Measurements from ENCODE around the gene MAML2. TPM values are rescaled to one million over a fixed set of nuclear protein-coding genes. Genes with fewer than 3 reads are reported as not detected.
A peak's percentile ranks its signal among the peaks of the same experiment; 100 is the strongest.

The MAML2 gene
- total RNA-seq, 1 donor from 2014 or later = 31.5 TPM

DNA sequence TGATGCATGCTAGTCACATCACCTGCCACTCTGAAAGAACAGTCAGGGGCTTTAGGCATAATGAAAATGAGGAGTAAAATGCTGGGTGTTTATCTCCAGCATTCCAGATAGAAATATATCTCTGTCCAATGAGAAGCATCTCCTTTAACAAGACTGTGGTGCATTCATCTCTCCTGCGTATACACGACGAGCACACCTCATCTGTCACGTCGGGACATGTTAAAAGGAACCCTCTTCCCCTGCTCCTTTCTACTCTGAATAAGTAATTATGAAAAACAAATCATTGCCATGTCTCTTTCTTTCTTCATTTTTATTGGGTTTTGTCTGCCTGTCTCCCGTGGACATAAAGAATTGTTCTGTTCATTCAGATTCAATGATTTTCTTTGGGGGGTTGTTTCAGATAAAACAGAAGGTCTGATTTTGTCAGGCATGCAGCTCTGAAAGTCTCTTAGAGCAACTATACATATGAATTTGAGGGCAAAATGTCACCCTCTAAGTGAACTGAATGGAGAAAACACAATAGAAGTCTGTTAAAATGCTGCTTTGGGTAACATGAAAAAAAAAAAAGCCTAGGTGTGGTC, 195.0 kb downstream of the MAML2 start:
- TF ChIP-seq, protein P1, sequence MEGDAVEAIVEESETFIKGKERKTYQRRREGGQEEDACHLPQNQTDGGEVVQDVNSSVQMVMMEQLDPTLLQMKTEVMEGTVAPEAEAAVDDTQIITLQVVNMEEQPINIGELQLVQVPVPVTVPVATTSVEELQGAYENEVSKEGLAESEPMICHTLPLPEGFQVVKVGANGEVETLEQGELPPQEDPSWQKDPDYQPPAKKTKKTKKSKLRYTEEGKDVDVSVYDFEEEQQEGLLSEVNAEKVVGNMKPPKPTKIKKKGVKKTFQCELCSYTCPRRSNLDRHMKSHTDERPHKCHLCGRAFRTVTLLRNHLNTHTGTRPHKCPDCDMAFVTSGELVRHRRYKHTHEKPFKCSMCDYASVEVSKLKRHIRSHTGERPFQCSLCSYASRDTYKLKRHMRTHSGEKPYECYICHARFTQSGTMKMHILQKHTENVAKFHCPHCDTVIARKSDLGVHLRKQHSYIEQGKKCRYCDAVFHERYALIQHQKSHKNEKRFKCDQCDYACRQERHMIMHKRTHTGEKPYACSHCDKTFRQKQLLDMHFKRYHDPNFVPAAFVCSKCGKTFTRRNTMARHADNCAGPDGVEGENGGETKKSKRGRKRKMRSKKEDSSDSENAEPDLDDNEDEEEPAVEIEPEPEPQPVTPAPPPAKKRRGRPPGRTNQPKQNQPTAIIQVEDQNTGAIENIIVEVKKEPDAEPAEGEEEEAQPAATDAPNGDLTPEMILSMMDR (IDR thresholded peaks at IDR 0.05) = no peak
- H3K27ac ChIP-seq = no peak overlapping the region
- H3K36me3 ChIP-seq = no peaks in the 10 kb centered on the region
- H3K4me3 ChIP-seq = no peak overlapping the region
- no peaks in the 10 kb centered on the region for H3K27me3 ChIP-seq (ENCODE audit: low read depth)
- H3K9me3 ChIP-seq = no peaks in the 10 kb centered on the region
- DNase-seq (no peak), ATAC-seq (no peak)
- peaks cover 18% of the 10 kb centered on the region for H3K4me1 ChIP-seq
- intact Hi-C loops (cut with DNase I) = no loop called here

- intact Hi-C loops (cut with DNase I) = no loop called here
- TF ChIP-seq, protein P1 (IDR thresholded peaks at IDR 0.05) = no peak
- no peak for ATAC-seq
- no peaks in the 10 kb centered on the region for H3K27me3 ChIP-seq (ENCODE audit: low read depth)
- no peaks in the 10 kb centered on the region for H3K36me3 ChIP-seq
- DNase-seq = no peak
- H3K27ac ChIP-seq = no peak overlapping the region
- peaks cover 25% of the 10 kb centered on the region for H3K4me1 ChIP-seq
- H3K4me3 ChIP-seq = no peak overlapping the region
- no peaks in the 10 kb centered on the region for H3K9me3 ChIP-seq
These were observed 195.8 kb downstream of the MAML2 start for GRCh38 chr11:96147186-96147585.

GRCh38 chr11:96146765-96147164, 196.2 kb downstream of the MAML2 start:
- Histone ChIP-seq H3K27me3 (ENCODE audit: low read depth) (no peaks in the 10 kb centered on the region), H3K27ac (no peak overlapping the region)

DNA sequence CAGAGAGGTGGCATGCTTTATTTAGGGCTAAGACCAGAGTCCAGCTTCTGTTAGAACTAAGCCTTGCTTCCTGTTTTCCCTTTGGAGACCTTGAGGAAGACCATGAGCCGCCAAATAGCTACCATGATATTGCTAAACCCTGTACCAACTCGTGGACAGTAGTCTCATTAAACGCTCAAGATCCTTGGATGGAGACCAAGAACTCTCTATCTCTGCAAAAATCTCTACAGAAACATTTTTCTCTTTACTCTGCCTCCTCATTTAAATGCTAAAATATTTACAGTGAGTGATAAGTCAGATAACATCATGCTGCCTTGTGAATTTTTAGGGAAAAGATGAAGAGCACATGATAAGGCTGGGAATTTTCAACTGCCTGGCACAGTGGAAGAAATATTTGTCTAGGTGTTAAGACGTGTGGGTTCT, 197.8 kb downstream of the MAML2 start:
- intact Hi-C loops (cut with DNase I) = no loop called here
- Histone ChIP-seq H3K27me3 (ENCODE audit: low read depth) (no peaks in the 10 kb centered on the region), H3K9me3 (no peaks in the 10 kb centered on the region), H3K27ac (no peak overlapping the region), H3K4me1 (peaks cover 26% of the 10 kb centered on the region), H3K4me3 (no peak overlapping the region), H3K36me3 (no peaks in the 10 kb centered on the region)
- TF ChIP-seq, protein P1 (IDR thresholded peaks at IDR 0.05) = no peak
- DNase-seq (no peak), ATAC-seq (peak in 1 of 2 donors; percentile 23)

More at GRCh38 chr11:96146765-96147164, 196.2 kb downstream of the MAML2 start:
- Histone ChIP-seq H3K4me3 (no peak overlapping the region), H3K4me1 (peaks cover 26% of the 10 kb centered on the region), H3K36me3 (no peaks in the 10 kb centered on the region), H3K9me3 (no peaks in the 10 kb centered on the region)
- ATAC-seq (no peak), DNase-seq (no peak)
- TF ChIP-seq, protein P1 (IDR thresholded peaks at IDR 0.05) = no peak
- intact Hi-C loops (cut with DNase I) = no loop called here

- no peaks in the 10 kb centered on the region for H3K27me3 ChIP-seq (ENCODE audit: low read depth)
- no peak overlapping the region for H3K27ac ChIP-seq
- peaks cover 26% of the 10 kb centered on the region for H3K4me1 ChIP-seq
- H3K36me3 ChIP-seq = no peaks in the 10 kb centered on the region
- intact Hi-C loops (cut with DNase I) = no loop called here
- DNase-seq (no peak), ATAC-seq (no peak)
- TF ChIP-seq, protein P1 (IDR thresholded peaks at IDR 0.05) = no peak
- no peak overlapping the region for H3K4me3 ChIP-seq
- H3K9me3 ChIP-seq = no peaks in the 10 kb centered on the region
These were observed 198.4 kb downstream of the MAML2 start for GRCh38 chr11:96144553-96144952.
